HEK293 (cell line): ENCODE measurements around the gene GAGE10.

ENCODE experiments used
- BCL11A ChIP-seq: fragments of 450-650 bp; formaldehyde crosslinking; IDR thresholded peaks from 2 replicates; pipeline ENCODE4 v1.5.1; 2016; ENCODE audit warnings: low read depth, missing biosample characterization, missing genetic modification characterization
- BCL11B ChIP-seq: fragments of 450-650 bp; formaldehyde crosslinking; IDR thresholded peaks from 2 replicates; pipeline ENCODE4 v1.5.1; 2016; ENCODE audit warnings: low read depth, missing biosample characterization, missing genetic modification characterization
- KLF8 ChIP-seq: fragments of 450-650 bp; formaldehyde crosslinking; IDR thresholded peaks from 2 replicates; pipeline ENCODE4 v1.5.1; 2016; ENCODE audit warnings: missing biosample characterization, missing genetic modification characterization
- OVOL3 ChIP-seq: fragments of 450-650 bp; formaldehyde crosslinking; IDR thresholded peaks from 2 replicates; pipeline ENCODE4 v1.5.1; 2016; ENCODE audit warnings: missing biosample characterization, missing genetic modification characterization
- PATZ1 ChIP-seq: fragments of 450-650 bp; formaldehyde crosslinking; IDR thresholded peaks from 2 replicates; pipeline ENCODE4 v1.5.1; 2016; ENCODE audit warnings: missing biosample characterization, missing genetic modification characterization
- SALL2 ChIP-seq: fragments of 450-650 bp; formaldehyde crosslinking; IDR thresholded peaks from 2 replicates; pipeline ENCODE4 v1.5.0; 2017; ENCODE audit warnings: missing biosample characterization, mild to moderate bottlenecking, missing genetic modification characterization, borderline replicate concordance
- SCRT1 ChIP-seq: fragments of 450-650 bp; formaldehyde crosslinking; IDR thresholded peaks from 2 replicates; pipeline ENCODE4 v1.5.1; 2016; ENCODE audit warnings: missing biosample characterization, missing genetic modification characterization, borderline replicate concordance
- TRIM28 ChIP-seq: IDR thresholded peaks from 2 replicates; pipeline ENCODE4 v1.6.1; 2011; ENCODE audit warnings: low read length, control low read depth, borderline replicate concordance
- ZBTB17 ChIP-seq: fragments of 450-650 bp; formaldehyde crosslinking; IDR thresholded peaks from 2 replicates; pipeline ENCODE4 v1.5.1; 2016; ENCODE audit warnings: missing biosample characterization, missing genetic modification characterization
- ZBTB7A ChIP-seq: fragments of 450-650 bp; formaldehyde crosslinking; IDR thresholded peaks from 2 replicates; pipeline ENCODE4 v1.5.1; 2016; ENCODE audit warnings: low read depth, missing biosample characterization, missing genetic modification characterization
- ZBTB8A ChIP-seq: fragments of 450-650 bp; formaldehyde crosslinking; IDR thresholded peaks from 2 replicates; pipeline ENCODE4 v1.5.1; 2016; ENCODE audit warnings: missing biosample characterization, missing genetic modification characterization
- ZEB2 ChIP-seq: fragments of 450-650 bp; formaldehyde crosslinking; IDR thresholded peaks from 2 replicates; pipeline ENCODE4 v1.5.1; 2016; ENCODE audit warnings: missing biosample characterization, missing genetic modification characterization
- ZFP37 ChIP-seq: fragments of 450-650 bp; formaldehyde crosslinking; IDR thresholded peaks from 2 replicates; pipeline ENCODE4 v1.5.1; 2016; ENCODE audit warnings: missing biosample characterization, missing genetic modification characterization
- ZNF121 ChIP-seq: fragments of 450-650 bp; formaldehyde crosslinking; IDR thresholded peaks from 2 replicates; pipeline ENCODE4 v1.5.1; 2016; ENCODE audit warnings: missing biosample characterization, missing genetic modification characterization
- ZNF169 ChIP-seq: fragments of 450-650 bp; formaldehyde crosslinking; IDR thresholded peaks from 2 replicates; pipeline ENCODE4 v1.5.1; 2016; ENCODE audit warnings: missing biosample characterization, missing genetic modification characterization
- ZNF184 ChIP-seq: fragments of 450-650 bp; IDR thresholded peaks from 2 replicates; pipeline ENCODE4 v1.5.1; 2018; ENCODE audit warnings: missing biosample characterization, mild to moderate bottlenecking, missing genetic modification characterization
- ZNF2 ChIP-seq: fragments of 450-650 bp; formaldehyde crosslinking; IDR thresholded peaks from 2 replicates; pipeline ENCODE4 v1.5.1; 2016; ENCODE audit warnings: missing biosample characterization, missing genetic modification characterization
- ZNF266 ChIP-seq: fragments of 450-650 bp; formaldehyde crosslinking; IDR thresholded peaks from 2 replicates; pipeline ENCODE4 v1.5.1; 2016; ENCODE audit warnings: missing biosample characterization, missing genetic modification characterization, low read depth
- ZNF274 ChIP-seq, 2 experiments: fragments of 200-500 bp in 1 of 2; fragments of 450-650 bp in 1 of 2; sonication (Bioruptor generic) in 1 of 2; formaldehyde crosslinking in 1 of 2; IDR thresholded peaks; 2 replicates each; pipeline versions ENCODE4 v1.5.1 to v1.6.1; 2014 to 2016; ENCODE audit warnings: borderline replicate concordance in 1 of 2, inconsistent platforms in 1 of 2, low read length in 1 of 2, missing biosample characterization in 1 of 2, missing genetic modification characterization in 1 of 2
- ZNF280D ChIP-seq: fragments of 450-650 bp; formaldehyde crosslinking; IDR thresholded peaks from 2 replicates; pipeline ENCODE4 v1.5.1; 2016; ENCODE audit warnings: missing biosample characterization, missing genetic modification characterization
- ZNF311 ChIP-seq: fragments of 450-650 bp; formaldehyde crosslinking; IDR thresholded peaks from 2 replicates; pipeline ENCODE4 v1.5.1; 2017; ENCODE audit warnings: missing biosample characterization, missing genetic modification characterization, borderline replicate concordance
- ZNF426 ChIP-seq: fragments of 450-650 bp; formaldehyde crosslinking; IDR thresholded peaks from 2 replicates; pipeline ENCODE4 v1.5.1; 2017; ENCODE audit warnings: missing biosample characterization, missing genetic modification characterization, mild to moderate bottlenecking, inconsistent platforms, moderate library complexity
- ZNF513 ChIP-seq: fragments of 450-650 bp; IDR thresholded peaks from 2 replicates; pipeline ENCODE4 v1.5.1; 2018; ENCODE audit warnings: missing biosample characterization, missing genetic modification characterization
- ZNF548 ChIP-seq: fragments of 450-650 bp; formaldehyde crosslinking; IDR thresholded peaks from 2 replicates; pipeline ENCODE4 v1.5.1; 2016; ENCODE audit warnings: missing biosample characterization, missing genetic modification characterization
- ZNF585B ChIP-seq: fragments of 450-650 bp; formaldehyde crosslinking; IDR thresholded peaks from 2 replicates; pipeline ENCODE4 v1.5.1; 2016; ENCODE audit warnings: missing biosample characterization, missing genetic modification characterization
- ZNF621 ChIP-seq: fragments of 450-650 bp; formaldehyde crosslinking; IDR thresholded peaks from 2 replicates; pipeline ENCODE4 v1.5.1; 2017; ENCODE audit warnings: missing biosample characterization, missing genetic modification characterization
- ZNF623 ChIP-seq: fragments of 450-650 bp; formaldehyde crosslinking; IDR thresholded peaks from 2 replicates; pipeline ENCODE4 v1.5.1; 2016; ENCODE audit warnings: missing biosample characterization, missing genetic modification characterization
- ZNF629 ChIP-seq: fragments of 450-650 bp; formaldehyde crosslinking; IDR thresholded peaks from 2 replicates; pipeline ENCODE4 v1.5.1; 2017; ENCODE audit warnings: missing biosample characterization, missing genetic modification characterization
- ZNF777 ChIP-seq: fragments of 450-650 bp; formaldehyde crosslinking; IDR thresholded peaks from 2 replicates; pipeline ENCODE4 v1.5.1; 2017; ENCODE audit warnings: missing biosample characterization, missing genetic modification characterization, borderline replicate concordance
- ZNF785 ChIP-seq: fragments of 450-650 bp; formaldehyde crosslinking; IDR thresholded peaks from 2 replicates; pipeline ENCODE4 v1.5.1; 2016; ENCODE audit warnings: missing biosample characterization, missing genetic modification characterization
- ZSCAN4 ChIP-seq: fragments of 450-650 bp; formaldehyde crosslinking; IDR thresholded peaks from 2 replicates; pipeline ENCODE4 v1.5.1; 2017; ENCODE audit warnings: missing biosample characterization, missing genetic modification characterization

GAGE10 gene

GRCh38 chrX:49269010-49269766 is 34.3 kb upstream of the GAGE10 start (continued):
- TF ChIP-seq ZNF280D (no peak), KLF8 (tag by site-specific recombination) (0 out of 2 replicates have a peak, but pooled peaks have one; percentile 31), ZNF621 (no peak), ZNF513 (tag by site-specific recombination) (no peak), ZNF184 (tag by site-specific recombination) (no peak), ZNF311 (tag by site-specific recombination) (no peak), TRIM28 (no peak), ZSCAN4 (tag by site-specific recombination) (no peak), ZNF121 (no peak), SCRT1 (tag by site-specific recombination) (no peak), ZNF777 (tag by site-specific recombination) (no peak), ZBTB8A (no peak), ZNF2 (tag by site-specific recombination) (no peak), ZNF585B (no peak), ZNF623 (tag by site-specific recombination) (no peak), ZNF169 (tag by site-specific recombination) (no peak), ZNF629 (tag by site-specific recombination) (peak; percentile 85), ZNF785 (tag by site-specific recombination) (no peak), ZBTB7A (tag by site-specific recombination) (no peak), OVOL3 (tag by site-specific recombination) (no peak), ZNF426 (tag by site-specific recombination) (no peak), PATZ1 (tag by site-specific recombination) (peak; percentile 60), SALL2 (tag by site-specific recombination) (no peak), ZNF266 (tag by site-specific recombination) (no peak), ZBTB17 (peak; percentile 80), ZNF274 (IDR thresholded peaks at IDR 0.05; ENCODE audit: low read length) (no peak), ZNF274 (tag by site-specific recombination; IDR thresholded peaks at IDR 0.05; ENCODE audit: borderline replicate concordance) (no peak), BCL11B (tag by site-specific recombination) (no peak), ZEB2 (peak; percentile 61; the same call in 1 of the 2 replicates), ZNF548 (tag by site-specific recombination) (no peak), BCL11A (tag by site-specific recombination) (no peak), ZFP37 (tag by site-specific recombination) (no peak)
